Osteocyte (in vitro differentiated cells): ENCODE data around the gene GANC. TPM values are rescaled to one million over a fixed set of nuclear protein-coding genes. Genes with fewer than 3 reads are reported as not detected.
A peak's percentile ranks its signal among the peaks of the same experiment; 100 is the strongest.

Experiments
- DNase-seq: peaks from one replicate; pipeline ENCODE4 v3.0.0; 2021; ENCODE audit warnings: mixed read lengths; ENCODE audit not compliant: unreplicated experiment; ENCODE audit errors: extremely low spot score
- H3K27ac Mint-ChIP-seq: one replicate; pipeline ENCODE4 v1.8.0; 2021; ENCODE audit warnings: mild to moderate bottlenecking, mixed read lengths; ENCODE audit not compliant: unreplicated experiment
- H3K27me3 Mint-ChIP-seq: one replicate; pipeline ENCODE4 v1.8.0; 2021; ENCODE audit warnings: mixed read lengths; ENCODE audit not compliant: unreplicated experiment
- H3K36me3 Mint-ChIP-seq: one replicate; pipeline ENCODE4 v1.8.0; 2021; ENCODE audit warnings: mixed read lengths; ENCODE audit not compliant: unreplicated experiment
- H3K4me1 Mint-ChIP-seq: one replicate; pipeline ENCODE4 v1.8.0; 2021; ENCODE audit warnings: mixed read lengths; ENCODE audit not compliant: unreplicated experiment
- H3K4me3 Mint-ChIP-seq: one replicate; pipeline ENCODE4 v1.8.0; 2021; ENCODE audit warnings: mild to moderate bottlenecking, moderate library complexity, mixed read lengths; ENCODE audit not compliant: unreplicated experiment
- H3K9me3 Mint-ChIP-seq: one replicate; pipeline ENCODE4 v1.8.0; 2021; ENCODE audit warnings: mixed read lengths; ENCODE audit not compliant: unreplicated experiment
- CTCF ChIP-seq: fragments of 200-600 bp; sonication (generic); IDR thresholded peaks from 2 replicates; pipeline ENCODE4 v1.5.0; 2021; ENCODE audit warnings: antibody characterized with exemption, mild to moderate bottlenecking, moderate library complexity
- total RNA-seq: library from RNA; stranded (reverse); gene quantifications from 2 replicates; pipeline ENCODE4 v1.2.1, GENCODE V29; 2021

GANC gene
- total RNA-seq, 1 donor from 2014 or later, result 34.0 TPM

DNA sequence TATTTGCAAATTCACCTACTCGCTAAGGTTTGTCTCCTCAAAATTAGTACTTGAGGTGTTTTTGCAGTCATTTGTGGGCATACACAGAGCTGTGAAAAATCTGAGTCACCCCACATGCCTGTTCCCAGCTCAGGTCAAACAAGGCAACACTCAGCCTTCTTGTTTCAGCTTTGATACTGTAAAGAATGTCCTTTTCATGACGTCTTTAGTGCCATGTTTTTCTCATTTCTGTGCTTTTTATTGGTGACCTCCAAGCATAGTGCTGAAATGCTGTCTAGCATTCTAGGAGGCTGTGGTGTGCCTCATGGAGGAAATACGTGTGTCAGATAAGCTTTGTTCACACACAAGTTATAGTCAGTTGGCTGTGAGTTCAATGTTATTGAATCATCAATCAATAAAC lies 95.1 kb downstream of the GANC start:
- H3K27ac Mint-ChIP-seq, result no peak overlapping the region
- H3K36me3 Mint-ChIP-seq, result peaks cover 1% of the 10 kb centered on the region
- H3K4me1 Mint-ChIP-seq, result no peaks in the 10 kb centered on the region
- DNase-seq, result peak; percentile 6
- H3K27me3 Mint-ChIP-seq, result no peaks in the 10 kb centered on the region
- no peak overlapping the region for H3K4me3 Mint-ChIP-seq
- no peak for TF ChIP-seq CTCF
- H3K9me3 Mint-ChIP-seq, result peaks cover 6% of the 10 kb centered on the region

- Mint-ChIP-seq H3K27me3 (peaks cover 3% of the 10 kb centered on the region), H3K27ac (no peak overlapping the region), H3K4me3 (no peak overlapping the region), H3K4me1 (no peaks in the 10 kb centered on the region), H3K9me3 (peaks cover 6% of the 10 kb centered on the region), H3K36me3 (peaks cover 1% of the 10 kb centered on the region)
- no peak for TF ChIP-seq CTCF
- DNase-seq, result no peak
These were observed 98.1 kb downstream of the GANC start for GRCh38 chr15:42371096-42371495.

- no peak for DNase-seq
- H3K9me3 Mint-ChIP-seq, result peaks cover 10% of the 10 kb centered on the region
- H3K27ac Mint-ChIP-seq, result no peak overlapping the region
- TF ChIP-seq CTCF, result no peak
- H3K36me3 Mint-ChIP-seq, result peaks cover 1% of the 10 kb centered on the region
- no peak overlapping the region for H3K4me3 Mint-ChIP-seq
- peaks cover 6% of the 10 kb centered on the region for H3K27me3 Mint-ChIP-seq
- H3K4me1 Mint-ChIP-seq, result no peaks in the 10 kb centered on the region
These were observed 100.3 kb downstream of the GANC start for GRCh38 chr15:42373274-42373673.

DNA sequence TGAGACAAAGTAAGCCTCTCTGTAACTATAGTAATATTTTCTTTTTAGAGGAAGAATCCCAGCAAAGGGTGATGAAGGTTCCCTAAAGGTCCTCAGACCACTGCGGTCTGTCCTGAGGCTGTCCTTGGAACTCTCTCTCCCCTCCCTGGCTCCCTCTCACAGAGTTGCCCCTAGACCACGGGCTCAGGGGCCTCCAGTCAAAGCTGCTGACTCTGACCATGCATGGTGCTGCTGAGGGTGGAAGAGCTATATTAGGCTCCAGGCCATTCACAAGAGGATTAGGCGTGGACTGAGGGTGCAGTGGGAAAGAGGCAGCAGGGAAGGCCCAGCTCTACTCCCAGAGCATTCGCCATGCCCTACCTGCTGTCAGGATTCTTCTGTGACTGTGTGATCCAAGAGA lies 100.9 kb downstream of the GANC start:
- H3K9me3 Mint-ChIP-seq, result peaks cover 7% of the 10 kb centered on the region
- no peak for TF ChIP-seq CTCF
- peaks cover 11% of the 10 kb centered on the region for H3K27me3 Mint-ChIP-seq
- H3K4me1 Mint-ChIP-seq, result no peaks in the 10 kb centered on the region
- DNase-seq, result no peak
- peaks cover 1% of the 10 kb centered on the region for H3K36me3 Mint-ChIP-seq
- no peak overlapping the region for H3K4me3 Mint-ChIP-seq
- H3K27ac Mint-ChIP-seq, result no peak overlapping the region

- Mint-ChIP-seq H3K9me3 (peaks cover 4% of the 10 kb centered on the region), H3K27ac (no peak overlapping the region), H3K36me3 (peaks cover 1% of the 10 kb centered on the region), H3K27me3 (peaks cover 12% of the 10 kb centered on the region), H3K4me3 (no peak overlapping the region), H3K4me1 (no peaks in the 10 kb centered on the region)
- TF ChIP-seq CTCF, result no peak
- DNase-seq, result no peak
These were observed 101.8 kb downstream of the GANC start for GRCh38 chr15:42374810-42375209.
